HG03175 (cell line): Measurements from ENCODE around the gene BPHL.
"Not testable (repeated sequence)": the region's sequence is repeated elsewhere in the genome, so short reads cannot be mapped to it uniquely, and the experiment has no call there.

Experiments
- ATAC-seq: cut with Tn5 transposase; IDR thresholded peaks from one replicate; pipeline ENCODE4 v1.9.1; 2021; ENCODE audit warnings: mild to moderate bottlenecking, moderate library complexity; ENCODE audit not compliant: unreplicated experiment

Gene BPHL

DNA sequence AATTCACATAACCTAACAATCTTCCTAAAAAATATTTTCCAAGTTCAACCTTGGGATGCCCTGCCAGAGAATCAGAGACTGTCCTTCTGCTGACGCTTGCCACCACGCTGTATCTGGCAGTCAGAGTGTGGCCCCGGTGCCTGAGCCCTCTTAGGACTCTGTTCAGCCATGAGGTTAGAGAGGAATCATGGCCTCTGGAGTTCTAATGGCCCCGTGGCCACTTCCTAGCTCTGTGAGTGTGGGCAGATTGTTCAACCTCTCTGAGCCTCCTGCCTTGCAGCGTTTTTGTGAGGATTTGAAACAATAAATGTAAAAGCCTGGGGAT is 2.2 kb downstream of the BPHL start:
- no peak for ATAC-seq

- no peak for ATAC-seq
These were observed 4.3 kb downstream of the BPHL start for GRCh38 chr6:3122823-3123182.

DNA sequence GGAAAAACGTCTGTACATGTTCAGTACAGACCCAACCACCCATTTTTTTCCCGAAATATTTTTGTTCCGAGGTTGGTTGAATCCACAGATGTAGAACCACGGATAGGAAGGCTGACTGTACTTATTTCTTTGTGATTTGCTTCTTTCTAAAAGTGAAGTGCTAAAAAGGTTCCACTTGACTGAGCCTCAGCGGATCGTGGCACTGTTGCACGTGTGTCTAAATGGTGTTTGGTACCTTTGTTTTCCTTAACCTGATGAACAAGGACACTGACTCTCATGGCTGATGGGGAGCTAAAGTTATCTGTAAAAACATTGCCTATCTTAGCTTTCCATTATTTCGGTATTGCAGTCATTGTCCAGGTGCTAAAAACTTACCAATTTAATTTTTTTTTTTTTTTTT is 6.2 kb downstream of the BPHL start:
- no peak for ATAC-seq

- no peak for ATAC-seq
These were observed 7.3 kb downstream of the BPHL start for GRCh38 chr6:3125815-3126214.

- no peak for ATAC-seq
These were observed 10.0 kb downstream of the BPHL start for GRCh38 chr6:3128356-3129108.

- no peak for ATAC-seq
These were observed 13.2 kb downstream of the BPHL start for GRCh38 chr6:3131695-3132094.

DNA sequence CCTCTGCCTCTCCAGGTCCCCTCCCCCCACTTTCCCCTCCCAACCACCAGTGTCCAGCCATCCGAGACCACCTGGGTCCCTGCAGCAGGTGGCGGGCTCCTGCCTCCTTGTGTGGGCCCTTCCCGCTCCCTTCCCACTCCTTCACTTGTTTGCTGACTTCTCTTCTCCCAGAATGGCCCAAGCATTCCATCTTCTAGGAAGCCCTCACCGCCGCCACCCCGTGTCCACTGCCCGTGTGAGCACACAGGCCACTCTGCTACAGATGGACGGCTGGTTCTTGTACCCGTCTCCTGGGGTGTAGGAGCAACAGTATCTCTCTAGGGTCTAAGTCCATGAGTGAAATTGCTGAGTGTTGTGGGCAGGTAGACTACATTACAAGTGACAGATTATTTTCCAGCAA is 15.0 kb downstream of the BPHL start:
- no peak for ATAC-seq

DNA sequence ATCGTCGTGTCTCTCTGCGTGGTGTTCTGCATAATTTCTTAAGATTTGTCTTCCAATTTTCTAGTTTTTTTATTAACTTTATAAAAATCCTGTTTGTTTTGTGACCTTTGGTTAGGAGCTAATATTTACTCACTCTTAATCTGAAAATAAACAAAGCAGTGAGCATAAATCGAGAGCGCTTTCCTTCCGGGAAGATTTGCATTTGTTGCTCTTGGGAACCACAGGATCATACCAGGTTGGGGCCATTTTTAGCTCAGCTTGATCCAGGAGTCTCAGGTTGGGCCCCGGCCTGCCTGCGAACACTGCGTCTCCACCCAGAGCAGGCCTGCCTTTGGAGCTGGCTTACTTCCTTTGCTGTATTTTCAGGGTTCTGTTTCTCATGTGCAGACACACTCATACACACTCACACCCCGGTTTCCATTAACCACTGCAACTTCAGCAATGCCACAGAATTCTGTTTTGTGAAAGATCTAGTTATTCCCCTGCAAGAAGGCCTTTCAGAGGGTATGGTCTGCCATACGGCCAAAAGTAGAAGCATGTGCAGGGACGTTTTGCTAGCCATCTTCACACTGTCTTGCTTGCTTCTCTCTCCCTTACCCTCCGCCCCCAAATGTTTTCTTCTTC is 17.3 kb downstream of the BPHL start:
- ATAC-seq = no peak

DNA sequence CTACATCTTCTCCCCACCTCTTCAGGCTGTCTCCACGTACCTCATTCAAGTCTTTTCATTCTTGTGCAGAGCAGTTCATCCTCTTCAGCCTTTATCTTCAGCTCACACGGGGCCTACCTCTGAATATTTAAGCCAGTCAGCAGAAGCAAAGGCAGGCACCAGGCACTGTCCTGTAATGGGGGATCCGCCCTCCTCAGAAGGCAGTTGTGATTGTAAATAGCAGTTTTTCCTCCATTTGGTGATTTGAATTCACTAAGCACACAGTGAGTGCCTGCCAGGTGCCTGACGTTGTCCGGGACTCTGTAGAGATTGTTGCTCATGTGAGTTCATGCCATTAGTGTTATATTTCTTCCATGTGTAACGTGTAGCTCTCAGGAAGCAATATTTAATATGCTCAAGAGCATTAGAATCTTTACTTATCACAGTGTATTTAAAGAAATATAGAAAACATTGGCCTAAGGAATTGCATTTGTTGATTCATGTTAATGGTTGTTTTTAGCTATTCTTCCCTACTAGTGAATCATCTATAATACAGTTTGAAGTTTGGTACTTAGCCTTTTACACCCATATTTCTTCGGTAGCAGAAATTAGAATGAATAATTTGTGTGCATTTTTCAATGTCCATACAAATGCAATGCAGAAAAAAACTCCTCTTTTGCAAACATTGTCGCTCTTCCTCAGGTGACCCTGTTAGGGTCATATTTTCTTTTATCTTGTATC is 17.9 kb downstream of the BPHL start:
- no peak for ATAC-seq

GRCh38 chr6:3137057-3137777 is 18.7 kb downstream of the BPHL start:
- no peak for ATAC-seq

DNA sequence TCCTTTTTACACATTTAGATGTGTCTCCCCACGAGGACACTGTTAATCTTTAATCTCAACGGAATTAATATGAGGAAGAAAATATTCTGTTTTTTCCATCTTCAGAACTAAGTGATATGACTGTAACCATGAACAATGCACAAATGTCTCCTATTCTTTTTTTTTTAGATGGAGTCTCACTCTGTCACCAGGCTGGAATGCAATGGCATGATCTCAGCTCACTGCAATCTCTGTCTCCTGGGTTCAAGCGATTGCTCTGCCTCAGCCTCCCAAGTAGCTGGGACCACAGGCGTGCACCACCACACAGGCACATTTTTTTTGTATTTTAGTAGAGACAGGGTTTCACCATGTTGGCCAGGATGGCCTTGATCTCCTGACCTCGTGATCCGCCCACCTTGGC is 19.4 kb downstream of the BPHL start:
- not testable (repeated sequence) for ATAC-seq

DNA sequence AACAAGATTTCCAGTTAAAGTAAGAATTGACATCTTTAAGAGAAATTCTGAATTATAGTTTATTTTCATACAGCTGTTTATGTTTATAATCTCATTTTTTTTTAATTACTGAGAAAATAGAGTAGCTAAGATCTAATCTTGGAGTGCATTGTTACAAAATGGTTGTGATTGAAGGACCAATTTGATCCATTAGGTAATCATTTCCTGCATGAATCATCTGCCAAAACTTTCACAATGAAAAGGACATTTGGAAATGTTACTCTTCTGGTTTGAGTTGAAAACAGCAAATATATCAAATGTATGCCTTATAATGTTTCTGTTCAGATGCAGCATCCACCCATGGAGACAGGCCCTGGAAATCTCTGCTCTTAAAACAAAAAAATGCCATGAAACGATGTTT is 19.8 kb downstream of the BPHL start:
- ATAC-seq = no peak

- ATAC-seq = no peak
These were observed 20.8 kb downstream of the BPHL start for GRCh38 chr6:3139090-3139903.

DNA sequence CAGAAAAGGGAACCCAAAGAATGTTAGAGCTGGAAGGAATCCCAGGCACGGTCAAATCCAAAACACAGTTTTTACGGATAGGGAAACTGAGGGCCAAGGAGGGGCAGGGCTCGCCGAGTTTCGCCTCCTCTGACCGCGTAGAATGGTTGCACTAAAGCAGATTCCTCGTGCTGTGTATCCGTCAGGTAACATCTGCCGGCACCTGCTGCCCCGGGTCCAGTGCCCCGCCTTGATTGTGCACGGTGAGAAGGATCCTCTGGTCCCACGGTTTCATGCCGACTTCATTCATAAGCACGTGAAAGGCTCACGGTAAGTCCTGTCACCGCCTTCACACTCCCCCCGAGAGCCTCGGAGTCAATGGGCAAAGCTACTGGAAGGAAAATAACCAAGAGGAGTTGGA is 21.7 kb downstream of the BPHL start:
- ATAC-seq = no peak

- ATAC-seq = no peak
These were observed 24.0 kb downstream of the BPHL start for GRCh38 chr6:3142536-3142935.

DNA sequence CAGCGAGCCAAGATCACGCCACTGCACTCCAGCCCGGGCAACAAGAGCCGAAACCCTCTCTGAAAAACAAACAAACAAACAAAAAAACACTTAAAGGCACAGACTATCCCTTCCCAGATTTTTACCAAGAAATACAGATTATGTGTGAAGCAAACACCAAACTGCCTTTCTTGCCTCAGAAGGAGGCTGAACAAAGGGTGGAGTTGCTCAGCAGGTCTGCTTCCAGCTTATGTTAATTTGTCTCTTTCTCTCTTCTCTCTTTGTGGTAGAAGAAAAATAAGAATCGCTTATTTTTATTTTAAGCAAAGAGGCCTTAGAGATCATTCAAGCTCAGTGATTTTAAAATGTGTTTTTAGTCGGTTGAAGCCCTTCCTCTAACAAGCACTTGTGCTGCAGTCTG is 24.6 kb downstream of the BPHL start:
- no peak for ATAC-seq

DNA sequence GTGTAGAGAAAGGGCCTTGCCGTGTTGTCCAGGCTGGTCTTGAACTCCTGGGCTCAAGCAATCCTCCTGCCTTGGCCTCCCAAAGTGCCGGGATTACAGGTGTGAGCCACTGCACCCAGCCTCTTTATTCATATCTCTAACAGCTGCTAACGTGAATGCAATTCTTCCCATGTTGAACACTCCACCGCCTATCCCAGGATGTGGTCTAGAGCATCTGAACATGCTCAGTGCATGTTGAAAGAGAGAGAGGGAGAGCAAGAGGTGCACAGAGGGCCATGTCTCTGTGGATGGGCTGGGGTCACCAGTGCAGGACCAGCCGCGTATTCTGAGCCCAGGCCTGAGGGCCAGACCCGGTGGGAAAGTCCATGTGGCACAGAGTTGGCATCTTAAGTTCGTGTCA is 26.1 kb downstream of the BPHL start:
- ATAC-seq = no peak

DNA sequence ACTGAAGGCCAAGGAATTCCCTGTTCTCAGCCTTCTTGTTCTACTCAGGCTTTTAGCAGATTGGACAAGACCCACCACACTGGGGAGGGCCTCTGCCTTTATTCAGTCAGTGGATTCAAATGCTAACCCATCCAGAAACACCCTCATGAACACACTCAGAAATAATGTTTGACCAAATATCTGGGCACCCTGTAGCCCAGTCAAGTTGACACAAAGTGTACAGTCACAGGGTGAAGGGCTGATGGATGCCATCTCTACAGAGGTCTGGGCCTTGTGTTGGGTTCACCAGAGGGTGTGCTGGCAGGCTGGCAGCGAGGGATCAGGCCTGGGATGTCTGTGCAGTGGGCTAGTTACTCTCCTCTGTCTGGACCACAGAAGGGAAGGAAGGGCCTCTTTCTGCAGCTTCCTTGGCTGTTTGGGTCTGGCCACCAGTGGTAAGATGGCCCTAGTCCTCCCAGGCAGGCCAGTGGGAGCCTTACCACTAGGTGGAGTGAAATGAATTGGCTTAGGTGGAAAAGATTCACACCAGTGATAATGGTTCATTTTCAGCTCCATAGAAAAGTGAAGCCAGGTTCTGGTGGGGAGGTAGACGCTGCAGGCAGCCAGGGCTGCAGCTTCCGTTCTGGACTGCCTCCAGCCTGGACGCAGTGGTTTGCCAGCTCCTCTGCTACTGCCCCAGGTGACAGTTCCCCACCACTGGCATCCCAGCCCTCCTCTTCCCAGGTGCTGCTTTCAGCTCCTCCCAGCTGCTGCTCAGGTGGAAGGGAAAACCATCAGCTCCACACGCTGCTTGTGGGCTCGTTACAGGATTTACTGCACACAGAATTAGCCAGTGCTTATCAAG is 29.6 kb downstream of the BPHL start:
- ATAC-seq = no peak

DNA sequence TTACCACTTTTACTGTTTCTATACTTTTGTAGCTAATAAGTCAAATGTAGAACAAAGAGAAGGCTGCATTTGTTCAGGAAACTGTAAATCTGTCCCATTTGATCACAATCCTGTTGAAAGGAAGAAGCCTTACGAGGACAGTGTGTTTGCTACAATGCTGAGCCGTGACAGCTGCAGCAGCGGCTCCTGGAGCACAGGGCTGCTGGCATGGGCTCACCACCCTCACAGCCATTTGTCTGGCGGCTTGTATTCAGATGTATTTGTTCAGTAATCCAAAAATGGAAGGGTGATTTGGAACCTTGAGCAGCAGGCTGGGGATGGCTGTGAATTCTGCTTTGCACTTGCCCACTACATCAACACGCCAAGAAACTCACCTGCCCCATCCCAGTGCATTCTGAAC is 33.2 kb downstream of the BPHL start:
- no peak for ATAC-seq

DNA sequence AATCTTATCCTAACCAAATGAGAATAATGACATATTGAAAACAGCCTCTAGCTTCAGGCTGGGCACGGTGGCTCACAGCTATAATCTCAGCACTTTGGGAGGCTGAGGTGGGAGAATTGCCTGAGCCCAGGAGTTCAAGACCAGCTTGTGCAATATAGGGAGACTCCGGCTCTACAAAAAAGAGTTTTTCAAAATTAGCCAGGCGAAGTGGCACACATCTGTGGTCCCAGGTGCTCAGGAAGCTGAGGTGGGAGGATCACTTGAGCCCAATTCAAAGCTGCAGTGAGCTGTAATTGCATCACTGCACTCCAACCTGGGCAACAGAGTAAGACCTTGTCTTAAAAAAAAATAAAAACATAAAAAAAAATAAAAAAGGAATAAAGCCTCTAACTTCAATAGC is 34.2 kb downstream of the BPHL start:
- ATAC-seq = no peak
